ENCODE measurements around the gene HTR4. TPM values are rescaled to one million over a fixed set of nuclear protein-coding genes. Genes with fewer than 3 reads are reported as not detected.

The HTR4 gene
- total and polyA plus RNA-seq, 2 of the 4 experiments (the other 2 are of a cell fraction) = not detected

DNA sequence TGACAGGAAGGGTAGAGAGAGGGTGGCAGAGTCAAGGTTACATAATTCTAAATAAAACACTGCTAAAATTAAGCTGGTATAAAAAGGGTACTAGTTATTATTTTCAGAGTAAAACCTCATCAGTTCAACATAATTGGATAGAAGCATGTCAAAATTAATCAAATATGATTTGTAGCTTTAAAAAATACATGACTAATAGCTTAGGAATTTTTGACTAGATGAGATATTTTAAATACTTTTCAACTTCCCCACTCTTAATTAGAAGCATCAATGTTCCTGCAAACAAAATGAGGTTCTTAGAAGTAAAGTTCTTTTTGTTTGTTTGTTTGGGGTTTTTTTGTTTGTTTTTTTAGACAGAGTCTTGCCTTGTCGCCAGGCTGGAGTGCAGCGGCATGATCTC, 29.1 kb downstream of the HTR4 start:
- Histone ChIP-seq H2BK20ac (ENCODE audit: low read depth, low read length) (no peak overlapping the region), H2AK9ac (replicated peaks; ENCODE audit: low read depth, low read length, poor library complexity) (no peak overlapping the region), H3K4me2 (ENCODE audit: low read depth, low read length) (no peak overlapping the region), H3K27me3 (ENCODE audit: control insufficient read depth, insufficient read depth, low read length) (no peaks in the 10 kb centered on the region), H3K9me3 (ENCODE audit: control insufficient read depth, insufficient read depth, low read length) (no peaks in the 10 kb centered on the region), H3K27ac (ENCODE audit: insufficient read depth, low read length) (no peak overlapping the region), H2BK5ac (ENCODE audit: low read depth, low read length, poor library complexity, severe bottlenecking) (no peak overlapping the region), H3K9me1 (ENCODE audit: insufficient read depth, low read length) (no peaks in the 10 kb centered on the region), H4K91ac (ENCODE audit: insufficient read depth, low read depth, low read length) (no peak overlapping the region), H3K18ac (ENCODE audit: low read depth, low read length) (no peak overlapping the region), H4K8ac (ENCODE audit: low read depth in 2 of 2, low read length in 2 of 2) (no peak overlapping the region), H2AK5ac (ENCODE audit: low read depth, low read length) (no peak overlapping the region), H3K9ac (ENCODE audit: low read depth, low read length) (no peak overlapping the region), H3K79me1 (ENCODE audit: low read depth in 1 of 2, low read length in 2 of 2) (no peaks in the 10 kb centered on the region), H2AFZ (replicated peaks; ENCODE audit: low read length, poor library complexity) (no peak overlapping the region), H4K5ac (ENCODE audit: low read depth, low read length) (no peak overlapping the region), H2BK15ac (ENCODE audit: low read depth, low read length) (no peak overlapping the region), H3K36me3 (ENCODE audit: control insufficient read depth, insufficient read depth, low read length) (no peaks in the 10 kb centered on the region), H2BK120ac (ENCODE audit: low read depth, low read length) (no peak overlapping the region), H3K4me3 (ENCODE audit: insufficient read depth, low read depth, low read length) (no peak overlapping the region), H3K4me1 (ENCODE audit: control insufficient read depth, insufficient read depth, low read length) (no peaks in the 10 kb centered on the region), H3K14ac (replicated peaks; ENCODE audit: low read depth, low read length) (no peak overlapping the region), H3K23ac (ENCODE audit: low read depth, low read length) (no peak overlapping the region), H4K20me1 (ENCODE audit: insufficient read depth, low read length) (no peaks in the 10 kb centered on the region), H3K4ac (ENCODE audit: low read depth, low read length) (no peak overlapping the region), H3K56ac (ENCODE audit: extremely low read depth, insufficient read depth, low read length) (no peak overlapping the region)
- dilution Hi-C loops (cut with HindIII; ENCODE audit: low sequenced_read_pairs, unreplicated experiment) (no loop called here), in situ Hi-C loops (cut with MboI; ENCODE audit: low sequenced_read_pairs) (no loop called here), intact Hi-C loops (cut with micrococcal nuclease) (no loop called here)
- no TSS peak for BruUV-seq (replicated peaks)
- TF ChIP-seq RAD21 (IDR thresholded peaks at IDR 0.05; ENCODE audit: low read length) = no peak
- TF ChIP-seq CHD1 (IDR thresholded peaks at IDR 0.05; ENCODE audit: low read depth, low read length) = no peak
- no peak for TF ChIP-seq BHLHE40 (IDR thresholded peaks at IDR 0.05; ENCODE audit: low read depth, low read length)
- TF ChIP-seq CEBPB (IDR thresholded peaks at IDR 0.05; ENCODE audit: low read depth, low read length) = no peak
- no peak for TF ChIP-seq MXI1 (IDR thresholded peaks at IDR 0.05; ENCODE audit: borderline replicate concordance, low read depth, low read length)
- DNase-seq (no peak), ATAC-seq (ENCODE audit: low read depth) (no peak)
- WGBS, 2 experiments (ENCODE audit: extremely low coverage in 2 of 2, insufficient read length in 1 of 2) = 60% methylated on average over 1 of the region's 2 CpGs; no CpG with 5 or more reads in 1 of the 2 experiments
- ChIA-PET POLR2A (ENCODE audit: unreplicated experiment) (no interaction called here), CTCF (no interaction called here)

Data from IMR-90 (cell line).